HepG2 (cell line): ENCODE measurements around the gene UGT1A4. TPM values are rescaled to one million over a fixed set of nuclear protein-coding genes. Genes with fewer than 3 reads are reported as not detected.

Source experiments
- ARNTL ChIP-seq: sonication (generic); formaldehyde crosslinking; IDR thresholded peaks from 2 replicates; pipeline ENCODE4 v1.4.0; 2020; ENCODE audit warnings: mild to moderate bottlenecking, missing genetic modification reagents
- FOXA3 ChIP-seq: IDR thresholded peaks from 2 replicates; pipeline ENCODE4 v1.6.1; 2016; ENCODE audit warnings: missing genetic modification reagents, missing compliant biosample characterization
- GABPB1 ChIP-seq: IDR thresholded peaks from 2 replicates; pipeline ENCODE4 v1.6.1; 2016; ENCODE audit warnings: mild to moderate bottlenecking, missing genetic modification reagents, moderate library complexity, missing compliant biosample characterization
- PRDM15 ChIP-seq: sonication (generic); formaldehyde crosslinking; IDR thresholded peaks from 2 replicates; pipeline ENCODE4 v1.4.0; 2020; ENCODE audit warnings: missing genetic modification reagents
- REXO4 ChIP-seq: sonication (generic); formaldehyde crosslinking; IDR thresholded peaks from 2 replicates; pipeline ENCODE4 v1.8.0; 2022; ENCODE audit warnings: missing genetic modification reagents, mild to moderate bottlenecking, borderline replicate concordance
- TBX2 ChIP-seq: sonication (generic); formaldehyde crosslinking; IDR thresholded peaks from 2 replicates; pipeline ENCODE4 v1.5.0; 2020; ENCODE audit warnings: missing genetic modification reagents, mild to moderate bottlenecking, borderline replicate concordance
- ZNF350 ChIP-seq: sonication (generic); formaldehyde crosslinking; IDR thresholded peaks from 2 replicates; pipeline ENCODE4 v1.4.0; 2020; ENCODE audit warnings: mild to moderate bottlenecking, low read depth, missing genetic modification reagents, borderline replicate concordance
- ZNF558 ChIP-seq: sonication (generic); formaldehyde crosslinking; IDR thresholded peaks from 2 replicates; pipeline ENCODE4 v1.9.0; 2022; ENCODE audit warnings: mild to moderate bottlenecking, missing genetic modification reagents, borderline replicate concordance
- ZNF572 ChIP-seq: sonication (generic); formaldehyde crosslinking; IDR thresholded peaks from 2 replicates; pipeline ENCODE4 v1.5.1; 2020; ENCODE audit warnings: mild to moderate bottlenecking, missing genetic modification reagents
- ZNF660 ChIP-seq: sonication (generic); formaldehyde crosslinking; IDR thresholded peaks from 2 replicates; pipeline ENCODE4 v1.5.1; 2020; ENCODE audit warnings: mild to moderate bottlenecking, low read depth, missing genetic modification reagents, borderline replicate concordance
- ZNF761 ChIP-seq: sonication (generic); formaldehyde crosslinking; conservative IDR thresholded peaks from 2 replicates; pipeline ENCODE4 v1.4.0; 2020; ENCODE audit warnings: mild to moderate bottlenecking, missing genetic modification reagents
- polyA plus RNA-seq, 8 experiments: library from polyadenylated mRNA; depleted of rRNA in 3 of 8; stranded (reverse) in 7 of 8; unstranded in 1 of 8; fragments of >200 nt; fragmentation: Illumina TruSeq in 4 of 8; extraction: Trizol in 4 of 8; gene quantifications; 2 replicates each; pipeline versions ENCODE4 v1.2.1 to v1.2.3, GENCODE V29; 2011 to 2016; ENCODE audit warnings: low read depth in 4 of 8, missing spikeins in 1 of 8, mixed read lengths in 1 of 8; ENCODE audit not compliant: insufficient read depth in 1 of 8
- total RNA-seq, 5 experiments: library from RNA; depleted of rRNA; stranded (reverse); fragments of >200 nt; fragmentation: Illumina TruSeq; extraction: Trizol; gene quantifications; 2 replicates each; pipeline ENCODE4 v1.2.3, GENCODE V29; 2016; ENCODE audit warnings: low read depth in 1 of 5
- TF ChIP-seq, protein P1 (sequence below): sonication (generic); formaldehyde crosslinking; conservative IDR thresholded peaks from 2 replicates; pipeline ENCODE4 v1.8.0; 2022; ENCODE audit warnings: low read depth, missing genetic modification reagents
- TF ChIP-seq, protein P2 (sequence below): sonication (generic); formaldehyde crosslinking; IDR thresholded peaks from 2 replicates; pipeline ENCODE4 v1.4.0; 2020; ENCODE audit warnings: missing genetic modification reagents, borderline replicate concordance

The UGT1A4 gene
- total and polyA plus RNA-seq, 2 of the 13 experiments (the other 11 are each of a cell fraction or from before 2014, with no cell fraction given): not detected

GRCh38 chr2:233769260-233769659 lies 50.7 kb downstream of the UGT1A4 start (continued):
- TF ChIP-seq, protein P1, sequence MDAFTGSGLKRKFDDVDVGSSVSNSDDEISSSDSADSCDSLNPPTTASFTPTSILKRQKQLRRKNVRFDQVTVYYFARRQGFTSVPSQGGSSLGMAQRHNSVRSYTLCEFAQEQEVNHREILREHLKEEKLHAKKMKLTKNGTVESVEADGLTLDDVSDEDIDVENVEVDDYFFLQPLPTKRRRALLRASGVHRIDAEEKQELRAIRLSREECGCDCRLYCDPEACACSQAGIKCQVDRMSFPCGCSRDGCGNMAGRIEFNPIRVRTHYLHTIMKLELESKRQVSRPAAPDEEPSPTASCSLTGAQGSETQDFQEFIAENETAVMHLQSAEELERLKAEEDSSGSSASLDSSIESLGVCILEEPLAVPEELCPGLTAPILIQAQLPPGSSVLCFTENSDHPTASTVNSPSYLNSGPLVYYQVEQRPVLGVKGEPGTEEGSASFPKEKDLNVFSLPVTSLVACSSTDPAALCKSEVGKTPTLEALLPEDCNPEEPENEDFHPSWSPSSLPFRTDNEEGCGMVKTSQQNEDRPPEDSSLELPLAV (CRISPR knock-in tag): no peak
- TF ChIP-seq ZNF350: no peak
- TF ChIP-seq, protein P2, sequence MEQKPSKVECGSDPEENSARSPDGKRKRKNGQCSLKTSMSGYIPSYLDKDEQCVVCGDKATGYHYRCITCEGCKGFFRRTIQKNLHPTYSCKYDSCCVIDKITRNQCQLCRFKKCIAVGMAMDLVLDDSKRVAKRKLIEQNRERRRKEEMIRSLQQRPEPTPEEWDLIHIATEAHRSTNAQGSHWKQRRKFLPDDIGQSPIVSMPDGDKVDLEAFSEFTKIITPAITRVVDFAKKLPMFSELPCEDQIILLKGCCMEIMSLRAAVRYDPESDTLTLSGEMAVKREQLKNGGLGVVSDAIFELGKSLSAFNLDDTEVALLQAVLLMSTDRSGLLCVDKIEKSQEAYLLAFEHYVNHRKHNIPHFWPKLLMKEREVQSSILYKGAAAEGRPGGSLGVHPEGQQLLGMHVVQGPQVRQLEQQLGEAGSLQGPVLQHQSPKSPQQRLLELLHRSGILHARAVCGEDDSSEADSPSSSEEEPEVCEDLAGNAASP (CRISPR knock-in tag): no peak
- TF ChIP-seq ZNF761: no peak
- TF ChIP-seq ZNF558 (CRISPR knock-in tag): no peak
- no peak for TF ChIP-seq ZNF572 (CRISPR knock-in tag)
- no peak for TF ChIP-seq PRDM15 (CRISPR knock-in tag)
- TF ChIP-seq GABPB1: no peak
- no peak for TF ChIP-seq FOXA3 (CRISPR knock-in tag)
- TF ChIP-seq ARNTL: no peak
- TF ChIP-seq ZNF660 (CRISPR knock-in tag): no peak
- TF ChIP-seq TBX2: no peak
- TF ChIP-seq REXO4 (CRISPR knock-in tag): no peak
